GM19468 (cell line): ENCODE results near the gene SLC19A3.
"Not testable (repeated sequence)": the region's sequence is repeated elsewhere in the genome, so short reads cannot be mapped to it uniquely, and the experiment has no call there.

Experiments
- ATAC-seq: cut with Tn5 transposase; IDR thresholded peaks from one replicate; pipeline ENCODE4 v1.9.1; 2021; ENCODE audit warnings: mild to moderate bottlenecking, moderate library complexity, moderate number of reproducible peaks; ENCODE audit not compliant: unreplicated experiment; ENCODE audit errors: extremely low read depth

The SLC19A3 gene

DNA sequence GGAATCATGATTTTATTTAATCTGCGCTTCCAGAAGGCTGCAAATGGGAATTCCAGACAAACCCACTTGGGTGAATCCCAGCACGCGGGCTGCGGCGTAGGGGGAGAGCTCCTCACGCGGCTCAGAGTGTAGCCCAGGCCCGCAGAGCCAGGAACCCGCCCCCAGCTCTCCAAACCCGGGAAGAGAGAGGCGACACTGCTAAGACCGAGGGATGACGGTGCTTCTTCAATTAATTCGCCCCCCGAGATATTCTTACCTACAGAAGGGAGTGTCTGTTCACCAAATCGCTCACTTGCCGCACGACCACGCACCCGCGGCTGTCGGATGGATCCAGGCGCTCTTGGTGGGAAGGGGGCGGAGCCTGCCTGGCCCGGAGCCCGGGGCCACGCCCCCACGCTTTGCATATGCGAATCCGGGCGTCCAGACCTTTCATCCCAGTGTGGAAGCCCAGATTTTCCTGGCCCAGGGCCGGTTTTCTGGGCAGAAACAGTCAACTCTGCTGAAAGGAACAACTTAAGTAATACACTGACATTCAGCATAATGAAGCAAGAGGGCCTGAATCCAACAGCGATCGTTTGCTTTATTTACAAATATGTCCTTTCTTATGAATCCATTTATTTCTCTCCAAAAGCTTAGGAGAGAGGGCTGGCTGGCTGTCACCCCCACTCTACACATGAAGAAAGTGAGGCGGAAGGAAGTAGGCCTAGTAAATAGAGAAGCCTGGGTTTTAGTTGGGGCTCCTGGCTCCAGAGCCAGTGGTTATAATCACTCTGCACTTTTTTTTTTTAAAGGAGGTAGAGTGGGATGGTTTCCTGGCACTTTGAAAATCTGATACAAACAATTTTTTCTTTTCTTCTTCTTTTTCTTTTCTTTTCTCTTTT is at the start of gene SLC19A3:
TSS of gene SLC19A3 (minus strand) at position 342 of the 881 bp plus-strand sequence. CDS start 15,710 bp downstream, outside the sequence.
- no peak for ATAC-seq

DNA sequence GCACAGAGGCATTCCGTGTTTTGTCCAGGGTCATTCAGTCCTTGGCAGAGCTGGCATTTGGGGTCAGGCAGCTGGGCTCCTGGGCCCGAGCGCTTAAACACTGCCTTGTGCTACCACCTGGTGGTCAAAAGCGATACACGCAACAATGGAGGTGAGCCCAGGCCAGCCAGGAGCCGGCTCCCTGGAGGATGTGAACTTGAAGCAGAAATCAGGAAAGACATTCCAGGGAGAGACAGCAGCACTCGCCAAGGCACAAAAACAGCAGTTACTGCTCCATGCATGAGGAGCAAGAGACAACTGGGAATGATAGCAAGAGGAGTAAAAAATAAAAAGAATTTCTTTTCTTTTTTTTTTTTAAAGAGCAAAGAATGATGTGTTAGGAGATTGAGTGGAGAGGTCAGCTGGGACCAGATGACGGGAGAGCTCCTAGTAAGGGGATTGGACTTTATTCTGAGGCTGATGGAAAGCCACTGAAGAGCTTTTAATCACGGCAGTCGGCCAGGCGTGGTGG is 48.6 kb upstream of the SLC19A3 start:
- peak; percentile 97 for ATAC-seq

GRCh38 chr2:227765788-227766372 is 48.1 kb upstream of the SLC19A3 start:
- no peak for ATAC-seq

GRCh38 chr2:227761740-227762476 is 44.1 kb upstream of the SLC19A3 start:
- ATAC-seq, result no peak

GRCh38 chr2:227759411-227760118 is 41.7 kb upstream of the SLC19A3 start:
- ATAC-seq, result no peak

DNA sequence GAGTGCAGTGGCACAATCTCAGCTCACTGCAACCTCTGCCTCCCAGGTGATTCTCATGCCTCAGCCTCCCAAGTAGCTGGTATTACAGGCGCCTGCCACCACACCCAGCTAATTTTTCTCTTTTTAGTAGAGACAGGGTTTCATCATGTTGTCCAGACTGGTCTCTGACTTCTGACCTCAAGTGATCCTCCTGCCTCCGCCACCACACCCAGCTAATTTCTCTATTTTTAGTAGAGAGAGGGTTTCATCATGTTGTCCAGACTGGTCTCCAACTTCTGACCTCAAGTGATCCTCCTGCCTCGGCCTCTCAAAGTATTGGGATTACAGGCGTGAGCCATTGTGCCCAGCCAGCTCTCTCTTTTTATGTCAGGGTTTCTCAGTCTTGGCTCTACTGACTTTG is 38.4 kb upstream of the SLC19A3 start:
- ATAC-seq, result not testable (repeated sequence)

DNA sequence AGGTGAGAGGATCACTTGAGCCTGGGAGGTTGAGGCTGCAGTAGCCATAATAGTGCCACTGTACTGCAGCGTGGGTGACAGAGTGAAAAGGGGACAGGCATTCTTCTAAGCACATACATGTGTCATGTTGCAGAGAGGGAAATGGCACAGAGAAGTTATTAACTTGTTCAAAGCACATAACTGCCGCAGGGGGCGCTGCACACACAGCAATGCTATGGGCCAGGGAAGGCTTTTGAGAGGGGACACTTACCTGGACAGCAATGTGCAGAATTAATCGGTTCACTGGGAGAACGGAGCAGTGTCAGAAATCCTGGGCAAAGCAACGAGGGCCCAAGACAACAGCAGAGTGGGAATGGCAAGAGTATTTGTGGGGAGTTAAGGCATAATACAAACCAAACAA is 30.3 kb upstream of the SLC19A3 start:
- no peak for ATAC-seq

DNA sequence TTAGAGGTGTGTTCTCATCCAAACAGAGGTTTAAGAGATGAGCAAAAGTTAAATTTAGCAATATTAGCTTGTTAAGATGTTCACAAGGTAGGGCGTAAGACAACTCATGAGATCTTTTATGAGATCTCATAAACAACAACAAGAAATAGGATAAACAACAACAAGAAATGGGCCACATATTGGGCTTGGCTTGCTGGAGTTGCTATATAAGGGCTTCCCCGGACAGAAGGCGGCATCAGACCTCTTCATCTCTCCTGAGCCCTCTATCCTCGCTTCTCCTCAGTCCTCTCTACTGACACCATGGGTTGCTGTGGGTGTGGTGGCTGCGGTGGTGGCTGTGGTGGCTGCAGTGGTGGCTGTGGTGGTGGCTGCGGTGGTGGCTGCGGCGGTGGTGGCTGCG is 27.8 kb upstream of the SLC19A3 start, which contains the start of gene SCYGR8:
TSS of gene SCYGR8 (plus strand) at position 301 of the 400 bp plus-strand sequence. CDS start at position 301, 0 bp downstream.
- no peak for ATAC-seq

GRCh38 chr2:227740705-227741104 is 22.9 kb upstream of the SLC19A3 start:
- not testable (repeated sequence) for ATAC-seq

- ATAC-seq, result no peak
Observed at GRCh38 chr2:227739351-227739750, 21.5 kb upstream of the SLC19A3 start.

DNA sequence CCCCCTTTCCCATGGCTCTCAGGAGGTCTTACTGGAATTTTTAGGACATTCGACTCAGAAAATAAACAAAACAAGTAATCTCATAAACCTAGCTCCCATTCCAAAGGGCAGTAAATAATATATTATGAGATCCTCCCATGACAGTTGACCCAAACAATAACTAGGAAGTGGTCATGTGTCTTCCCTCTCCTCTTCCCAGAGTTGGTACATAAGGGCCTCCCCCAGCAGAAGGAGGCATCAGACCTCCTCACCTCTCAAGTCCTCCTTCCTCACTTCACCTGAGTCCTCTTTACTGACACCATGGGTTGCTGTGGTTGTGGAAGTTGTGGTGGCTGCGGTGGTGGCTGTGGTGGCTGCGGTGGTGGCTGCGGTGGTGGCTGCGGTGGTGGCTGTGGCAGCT is 10.2 kb upstream of the SLC19A3 start, which contains the start of gene SCYGR7:
TSS of gene SCYGR7 (plus strand) at position 301 of the 400 bp plus-strand sequence. CDS start at position 301, 0 bp downstream.
- ATAC-seq, result no peak

DNA sequence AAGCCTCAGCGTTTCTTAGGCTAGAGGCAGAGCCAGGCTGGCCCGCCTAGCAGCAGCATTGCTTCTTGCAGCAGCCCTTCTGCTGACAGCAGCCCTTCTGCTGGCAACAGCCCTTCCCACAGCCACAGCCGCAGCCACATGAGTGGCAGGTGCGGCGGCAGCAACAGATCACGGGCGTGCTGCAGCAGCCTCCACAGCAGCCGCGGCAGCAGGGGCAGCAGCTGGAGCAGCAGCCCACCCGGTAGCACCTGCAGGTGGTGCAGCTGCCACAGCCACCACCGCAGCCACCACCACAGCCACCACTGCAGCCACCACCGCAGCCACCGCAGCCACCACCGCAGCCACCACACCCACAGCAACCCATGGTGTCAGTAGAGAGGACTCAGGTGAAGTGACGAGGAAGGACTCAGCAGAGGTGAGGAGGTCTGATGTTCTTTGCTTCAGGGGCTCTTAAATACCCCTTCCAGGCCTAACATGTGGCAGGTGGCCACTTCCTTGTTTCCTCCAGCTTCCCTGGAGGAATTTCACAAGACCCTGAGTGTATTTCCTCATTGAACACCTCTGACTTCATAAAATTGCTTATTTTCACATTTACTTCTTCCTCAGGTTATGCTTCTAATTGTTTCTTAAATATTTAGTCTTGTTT is 6.7 kb upstream of the SLC19A3 start, which contains the start of gene SCYGR6:
TSS of gene SCYGR6 (minus strand) at position 364 of the 646 bp plus-strand sequence. CDS start at position 364, 0 bp downstream.
- ATAC-seq, result no peak

DNA sequence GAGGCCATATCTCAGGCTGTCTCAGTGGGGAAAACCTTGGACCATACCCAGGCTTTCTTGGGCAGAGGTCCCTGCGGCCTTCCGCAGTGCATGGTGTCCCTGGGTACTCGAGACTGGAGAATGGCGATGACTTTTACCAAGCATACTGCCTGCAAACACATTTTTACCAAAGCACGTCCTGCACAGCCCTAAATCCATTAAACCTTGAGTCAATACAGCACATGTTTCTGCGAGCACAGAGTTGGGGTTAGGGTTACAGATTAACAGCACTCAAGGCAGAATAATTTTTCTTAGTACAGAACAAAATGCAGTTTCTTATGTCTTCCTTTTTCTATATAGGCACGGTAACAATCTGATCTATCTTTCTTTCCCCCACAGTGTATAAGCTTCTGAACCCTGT is 5.0 kb upstream of the SLC19A3 start:
- ATAC-seq, result not testable (repeated sequence)

- ATAC-seq, result no peak
Observed at GRCh38 chr2:227720680-227721079, 2.9 kb upstream of the SLC19A3 start.

DNA sequence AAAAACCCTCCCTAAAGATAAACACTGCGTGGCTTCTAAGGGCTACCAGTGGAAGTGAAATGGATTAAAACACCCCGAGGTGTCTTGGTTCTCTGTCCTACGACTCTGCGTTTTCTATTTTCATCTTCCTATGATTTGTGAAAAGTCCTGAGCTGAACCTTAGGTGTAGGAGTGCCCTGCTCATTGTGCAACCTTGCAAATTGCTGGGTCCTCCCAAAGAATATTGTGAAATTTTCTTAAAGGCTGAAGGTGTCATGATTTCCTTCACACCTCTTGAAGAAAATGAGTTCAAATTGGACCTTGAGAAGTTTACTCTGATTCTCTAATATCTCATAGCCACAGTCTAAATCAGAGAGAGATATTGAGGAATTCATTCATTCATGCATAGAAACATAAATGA is 1.8 kb upstream of the SLC19A3 start:
- no peak for ATAC-seq

- ATAC-seq, result no peak
Observed at GRCh38 chr2:227716501-227716900, 1.3 kb downstream of the SLC19A3 start.

- no peak for ATAC-seq
Observed at GRCh38 chr2:227713291-227713690, 4.5 kb downstream of the SLC19A3 start.

DNA sequence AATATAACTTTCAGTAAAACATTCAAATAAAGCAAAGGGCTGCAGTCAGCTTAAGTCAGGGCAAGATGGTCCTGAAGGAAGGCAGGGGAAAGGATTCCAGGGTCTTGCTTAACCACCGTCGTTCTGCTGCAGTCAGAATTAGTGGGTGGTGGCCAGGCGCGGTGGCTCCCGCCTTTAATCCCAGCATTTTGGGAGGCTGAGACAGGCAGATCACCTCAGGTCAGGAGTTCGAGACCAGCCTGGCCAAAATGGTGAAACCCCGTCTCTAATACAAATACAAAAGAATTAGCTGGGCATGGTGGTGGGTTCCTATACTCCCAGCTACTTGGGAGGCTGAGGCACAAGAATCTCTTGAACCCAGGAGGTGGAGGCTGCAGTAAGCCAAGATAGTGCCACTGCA is 6.8 kb downstream of the SLC19A3 start:
- ATAC-seq, result no peak

- no peak for ATAC-seq
Observed at GRCh38 chr2:227707390-227707789, 10.4 kb downstream of the SLC19A3 start.
